CD4-positive, alpha-beta memory T cell (primary cell): ENCODE results near the gene TMEM154. TPM values are rescaled to one million over a fixed set of nuclear protein-coding genes. Genes with fewer than 3 reads are reported as not detected.

ENCODE experiments used
- CTCF ChIA-PET: fragments of 350-600 bp; sonication (Branson Sonifier 250); formaldehyde crosslinking; loops from one replicate; lab custom pipeline; 2021; ENCODE audit warnings: inconsistent platforms; ENCODE audit not compliant: partially characterized antibody; lab: Charles Lee
- POLR2A ChIA-PET: fragments of 350-600 bp; sonication (Branson Sonifier 250); formaldehyde crosslinking; loops from one replicate; lab custom pipeline; 2021; ENCODE audit not compliant: partially characterized antibody; lab: Charles Lee
- DNase-seq, 5 donors: peaks; one replicate each; pipeline versions ENCODE4 v3.0.0 to v3.0.0-alpha.2; 2020 to 2022; ENCODE audit warnings: mixed read lengths in 1 of 5
- H3K27ac ChIP-seq: one replicate; pipeline ENCODE4 v1.7.0; 2013; ENCODE audit warnings: low read depth, low read length
- H3K27me3 ChIP-seq: 2 replicates; pipeline ENCODE4 v1.7.0; 2013; ENCODE audit warnings: mild to moderate bottlenecking, low read length, moderate library complexity; ENCODE audit not compliant: insufficient read depth
- H3K36me3 ChIP-seq: 2 replicates; pipeline ENCODE4 v1.7.0; 2013; ENCODE audit warnings: mild to moderate bottlenecking, low read length, moderate library complexity; ENCODE audit not compliant: insufficient read depth
- H3K4me1 ChIP-seq: 2 replicates; pipeline ENCODE4 v1.7.0; 2013; ENCODE audit warnings: mild to moderate bottlenecking, low read length, moderate library complexity; ENCODE audit not compliant: insufficient read depth
- H3K4me3 ChIP-seq, 2 donors: one replicate each; pipeline ENCODE4 v1.7.0; 2013; ENCODE audit warnings: low read length in 2 of 2, mild to moderate bottlenecking in 1 of 2
- H3K9me3 ChIP-seq, 2 donors: one replicate each; pipeline ENCODE4 v1.7.0; 2013; ENCODE audit warnings: low read length in 2 of 2, control low read depth in 1 of 2; ENCODE audit not compliant: control insufficient read depth in 1 of 2
- H3K27ac Mint-ChIP-seq, 7 donors: one replicate each; pipeline ENCODE4 v1.8.0; 2020 to 2021; ENCODE audit warnings: mixed read lengths in 7 of 7, mild to moderate bottlenecking in 6 of 7, inconsistent platforms in 3 of 7, moderate library complexity in 3 of 7
- H3K27me3 Mint-ChIP-seq, 2 donors: one replicate each; pipeline ENCODE4 v1.8.0; 2020 to 2021; ENCODE audit warnings: mixed read lengths in 2 of 2
- H3K36me3 Mint-ChIP-seq, 2 donors: one replicate each; pipeline ENCODE4 v1.8.0; 2020 to 2021; ENCODE audit warnings: mixed read lengths in 2 of 2, inconsistent platforms in 1 of 2, mild to moderate bottlenecking in 1 of 2
- H3K4me1 Mint-ChIP-seq, 4 donors: one replicate each; pipeline ENCODE4 v1.8.0; 2020 to 2021; ENCODE audit warnings: mixed read lengths in 4 of 4, mild to moderate bottlenecking in 1 of 4
- H3K4me3 Mint-ChIP-seq, 8 donors: one replicate each; pipeline ENCODE4 v1.8.0; 2020 to 2021; ENCODE audit warnings: mixed read lengths in 8 of 8, mild to moderate bottlenecking in 7 of 8, moderate library complexity in 6 of 8, inconsistent platforms in 3 of 8
- H3K9me3 Mint-ChIP-seq, 8 donors: one replicate each; pipeline ENCODE4 v1.8.0; 2020 to 2021; ENCODE audit warnings: mixed read lengths in 8 of 8, mild to moderate bottlenecking in 5 of 8, inconsistent platforms in 3 of 8, moderate library complexity in 1 of 8
- intact Hi-C: fragments of 100-400 bp; cut with micrococcal nuclease; formaldehyde crosslinking; loops from one replicate; pipeline ENCODE4 v1.15.1; 2023
- polyA plus RNA-seq, 2 donors: library from polyadenylated mRNA; unstranded; fragments of 300-500 nt; fragmentation: Illumina TruSeq; gene quantifications; one replicate each; pipeline ENCODE4 v1.2.3, GENCODE V29; 2021
- total RNA-seq, 2 experiments: library from RNA; stranded (reverse); gene quantifications; one replicate each; pipeline ENCODE4 v1.2.3, GENCODE V29; 2021

The TMEM154 gene
- total and polyA plus RNA-seq, 4 experiments from 2014 or later: 35.2 to 46.7 (median 40.3) TPM

DNA sequence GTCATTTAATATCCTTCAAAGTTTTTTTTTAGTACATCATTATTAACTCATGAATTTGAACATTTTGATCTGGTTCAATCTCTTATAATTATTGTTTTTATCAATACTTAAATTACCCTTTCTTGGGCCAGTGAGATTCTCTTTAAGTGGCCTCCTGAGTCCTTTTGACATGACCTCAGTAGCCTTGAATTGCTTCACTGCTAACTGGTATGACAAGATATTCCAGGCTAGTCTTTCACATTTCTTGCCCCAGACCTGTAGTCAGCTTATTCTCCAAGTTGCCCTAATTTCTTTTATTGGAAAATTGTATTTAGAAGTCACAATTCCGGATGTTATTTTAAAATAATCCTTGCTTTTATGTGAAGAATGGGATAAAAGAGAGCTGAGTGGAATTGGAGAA, 108.5 kb downstream of the TMEM154 start:
- CTCF ChIA-PET: no interaction called here

More for the DNA sequence above, 108.5 kb downstream of the TMEM154 start:
- H3K9me3 ChIP-seq: no peaks in the 10 kb centered on the region
- Mint-ChIP-seq H3K27ac (no peak overlapping the region), H3K4me3 (no peak overlapping the region), H3K27me3 (no peaks in the 10 kb centered on the region), H3K36me3 (no peaks in the 10 kb centered on the region), H3K9me3 (peaks cover 0 to 2% (median 0%) of the 10 kb centered on the region in 8 donors), H3K4me1 (no peaks in the 10 kb centered on the region)
- DNase-seq: no peak
- H3K27me3 ChIP-seq: no peaks in the 10 kb centered on the region
- intact Hi-C loops: no loop called here
- POLR2A ChIA-PET: interaction anchor here (1.4 kb wide), 1 partner anchor 35 kb away, joined by 5 read pairs; the partner anchor contains the start of gene FBXW7
- H3K4me1 ChIP-seq: no peaks in the 10 kb centered on the region
- H3K27ac ChIP-seq: no peak overlapping the region
- no peak overlapping the region for H3K4me3 ChIP-seq
- H3K36me3 ChIP-seq: no peaks in the 10 kb centered on the region

Other genes starting within 250 kb of the TMEM154 start
- gene FBXW7, start 143.9 kb downstream of the TMEM154 start, total RNA-seq: 100 to 1,000 TPM; 138 to 148 TPM
- gene FBXW7, start 143.9 kb downstream of the TMEM154 start, polyA plus RNA-seq: 10 to 100 TPM; 36.2 to 47.9 TPM
- under 1 TPM; 0.12 to 0.17 TPM for gene TIGD4, start 99.7 kb upstream of the TMEM154 start, total RNA-seq
- not detected for gene TIGD4, start 99.7 kb upstream of the TMEM154 start, polyA plus RNA-seq
- 10 to 100 TPM; 12.5 to 16.5 TPM for gene ARFIP1, start 100.0 kb upstream of the TMEM154 start, total RNA-seq
- 10 to 100 TPM; 12.8 to 15.3 TPM for gene ARFIP1, start 100.0 kb upstream of the TMEM154 start, polyA plus RNA-seq